Astrocyte of the cerebellum (primary cell): ENCODE data around the gene TLE4.

Experiments
- DNase-seq: peaks from one replicate; pipeline ENCODE4 v3.0.0-alpha.2; 2011; ENCODE audit warnings: low read depth
- H3K4me3 ChIP-seq: 2 replicates; pipeline ENCODE4 v1.5.1; 2011; ENCODE audit warnings: mild to moderate bottlenecking, low read depth, low read length, moderate library complexity
- CTCF ChIP-seq: IDR thresholded peaks from 2 replicates; pipeline ENCODE4 v1.5.1; 2012; ENCODE audit warnings: low read length, low read depth, moderate library complexity, mild to moderate bottlenecking; ENCODE audit errors: missing control alignments
- in situ Hi-C: cut with HindIII; loops from 2 replicates; pipeline ENCODE4 v1.10.0; 2017; ENCODE audit warnings: low sequenced_read_pairs

TLE4 gene

GRCh38 chr9:79694676-79695400, 123.1 kb downstream of the TLE4 start:
- TF ChIP-seq CTCF: peak; percentile 10
- no peak overlapping the region for H3K4me3 ChIP-seq
- DNase-seq: peak; percentile 94
- in situ Hi-C loops: no loop called here

GRCh38 chr9:79695531-79696175, 123.9 kb downstream of the TLE4 start:
- H3K4me3 ChIP-seq: no peak overlapping the region
- no peak for DNase-seq
- no peak for TF ChIP-seq CTCF
- in situ Hi-C loops: no loop called here

- DNase-seq: no peak
- TF ChIP-seq CTCF: no peak
- in situ Hi-C loops: no loop called here
- H3K4me3 ChIP-seq: no peak overlapping the region
Measured at GRCh38 chr9:79698967-79699366, 127.2 kb downstream of the TLE4 start.

GRCh38 chr9:79699479-79699878, 127.7 kb downstream of the TLE4 start:
- no peak overlapping the region for H3K4me3 ChIP-seq
- no peak for DNase-seq
- in situ Hi-C loops: no loop called here
- TF ChIP-seq CTCF: no peak

- TF ChIP-seq CTCF: no peak
- in situ Hi-C loops: loop anchor here (25.0 kb wide), 1 partner anchor 563 kb away; no protein-coding TSS in a partner anchor
- DNase-seq: no peak
- H3K4me3 ChIP-seq: no peak overlapping the region
Measured at GRCh38 chr9:79700607-79701360, 129.0 kb downstream of the TLE4 start.

GRCh38 chr9:79701651-79702050, 129.9 kb downstream of the TLE4 start:
- no peak for TF ChIP-seq CTCF
- in situ Hi-C loops: loop anchor here (25.0 kb wide), 1 partner anchor 564 kb away; no protein-coding TSS in a partner anchor
- no peak overlapping the region for H3K4me3 ChIP-seq
- no peak for DNase-seq
